Testis (tissue), 3 donors: ENCODE results near the gene ZC3H7B. TPM values are rescaled to one million over a fixed set of nuclear protein-coding genes. Genes with fewer than 3 reads are reported as not detected.
"Not testable (repeated sequence)": the region's sequence is repeated elsewhere in the genome, so short reads cannot be mapped to it uniquely, and the experiment has no call there.

ENCODE experiments used
- DNase-seq: peaks from one replicate; pipeline ENCODE4 v3.0.0-alpha.2; 2019
- H3K27ac ChIP-seq, 2 donors: fragments of 200-600 bp; sonication (generic); one replicate each; pipeline ENCODE4 v1.5.1; 2019
- H3K27me3 ChIP-seq: fragments of 200-600 bp; sonication (generic); one replicate; pipeline ENCODE4 v1.5.1; 2019
- H3K36me3 ChIP-seq: fragments of 200-600 bp; sonication (generic); one replicate; pipeline ENCODE4 v1.5.1; 2017; ENCODE audit warnings: low read depth; ENCODE audit errors: missing control alignments
- H3K4me1 ChIP-seq: fragments of 200-600 bp; sonication (generic); one replicate; pipeline ENCODE4 v1.5.1; 2019
- H3K4me3 ChIP-seq, 2 donors: fragments of 200-600 bp; sonication (generic); one replicate each; pipeline ENCODE4 v1.5.1; 2017 to 2019
- H3K9me3 ChIP-seq: fragments of 200-600 bp; sonication (generic); one replicate; pipeline ENCODE4 v1.5.1; 2017
- POLR2A ChIP-seq: fragments of 450-650 bp; IDR thresholded peaks from one replicate; pipeline ENCODE4 v1.6.1; 2017; ENCODE audit warnings: antibody characterized with exemption, mild to moderate bottlenecking, moderate library complexity
- WGBS, 2 donors: methylation state at CpG; one replicate each; pipeline ENCODE4 v1.1.5; 2018; 5-methylcytosine and 5-hydroxymethylcytosine counted together
- intact Hi-C: fragments of 100-400 bp; cut with DNase I; formaldehyde crosslinking; loops from one replicate; pipeline ENCODE4 v1.15.1; 2023; ENCODE audit warnings: low total_unique reads
- polyA plus RNA-seq: library from polyadenylated mRNA; stranded (reverse); fragments of 350-450 nt; fragmentation: Illumina TruSeq; extraction: RNeasy Lipid Tissue Mini Kit (QIAGEN cat#74804); gene quantifications from one replicate; pipeline ENCODE4 v1.2.3, GENCODE V29; 2014; ENCODE audit warnings: low read depth, low replicate concordance; ENCODE audit not compliant: insufficient read depth
- total RNA-seq, 2 donors: library from RNA; depleted of rRNA; stranded (reverse); fragments of >200 nt; gene quantifications; one replicate each; pipeline ENCODE4 v1.2.3, GENCODE V29; 2016
- TF ChIP-seq, protein P1 (sequence below), 3 experiments: fragments of 450-650 bp in 2 of 3; fragments of 200-600 bp in 1 of 3; sonication (generic) in 1 of 3; IDR thresholded peaks; one replicate each; pipeline ENCODE4 v1.5.1; 2016 to 2019; ENCODE audit warnings: antibody characterized with exemption in 3 of 3, mild to moderate bottlenecking in 2 of 3, moderate library complexity in 1 of 3

ZC3H7B gene
- total and polyA plus RNA-seq, 3 donors from 2014 or later = 38.9 to 63.0 (median 56.4) TPM

GRCh38 chr22:41256254-41257253 lies 44.8 kb upstream of the ZC3H7B start:
- H3K4me1 ChIP-seq = no peaks in the 10 kb centered on the region
- no peaks in the 10 kb centered on the region for H3K9me3 ChIP-seq
- WGBS, 2 donors = 79 to 87% methylated on average over 10 to 20 of the region's 20 CpGs
- no peaks in the 10 kb centered on the region for H3K36me3 ChIP-seq
- no peak overlapping the region for H3K27ac ChIP-seq
- intact Hi-C loops = no loop called here
- DNase-seq = no peak
- H3K4me3 ChIP-seq = no peak overlapping the region
- TF ChIP-seq, protein P1, sequence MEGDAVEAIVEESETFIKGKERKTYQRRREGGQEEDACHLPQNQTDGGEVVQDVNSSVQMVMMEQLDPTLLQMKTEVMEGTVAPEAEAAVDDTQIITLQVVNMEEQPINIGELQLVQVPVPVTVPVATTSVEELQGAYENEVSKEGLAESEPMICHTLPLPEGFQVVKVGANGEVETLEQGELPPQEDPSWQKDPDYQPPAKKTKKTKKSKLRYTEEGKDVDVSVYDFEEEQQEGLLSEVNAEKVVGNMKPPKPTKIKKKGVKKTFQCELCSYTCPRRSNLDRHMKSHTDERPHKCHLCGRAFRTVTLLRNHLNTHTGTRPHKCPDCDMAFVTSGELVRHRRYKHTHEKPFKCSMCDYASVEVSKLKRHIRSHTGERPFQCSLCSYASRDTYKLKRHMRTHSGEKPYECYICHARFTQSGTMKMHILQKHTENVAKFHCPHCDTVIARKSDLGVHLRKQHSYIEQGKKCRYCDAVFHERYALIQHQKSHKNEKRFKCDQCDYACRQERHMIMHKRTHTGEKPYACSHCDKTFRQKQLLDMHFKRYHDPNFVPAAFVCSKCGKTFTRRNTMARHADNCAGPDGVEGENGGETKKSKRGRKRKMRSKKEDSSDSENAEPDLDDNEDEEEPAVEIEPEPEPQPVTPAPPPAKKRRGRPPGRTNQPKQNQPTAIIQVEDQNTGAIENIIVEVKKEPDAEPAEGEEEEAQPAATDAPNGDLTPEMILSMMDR (IDR thresholded peaks at IDR 0.05) = no peak
- TF ChIP-seq POLR2A = no peak
- no peaks in the 10 kb centered on the region for H3K27me3 ChIP-seq

DNA sequence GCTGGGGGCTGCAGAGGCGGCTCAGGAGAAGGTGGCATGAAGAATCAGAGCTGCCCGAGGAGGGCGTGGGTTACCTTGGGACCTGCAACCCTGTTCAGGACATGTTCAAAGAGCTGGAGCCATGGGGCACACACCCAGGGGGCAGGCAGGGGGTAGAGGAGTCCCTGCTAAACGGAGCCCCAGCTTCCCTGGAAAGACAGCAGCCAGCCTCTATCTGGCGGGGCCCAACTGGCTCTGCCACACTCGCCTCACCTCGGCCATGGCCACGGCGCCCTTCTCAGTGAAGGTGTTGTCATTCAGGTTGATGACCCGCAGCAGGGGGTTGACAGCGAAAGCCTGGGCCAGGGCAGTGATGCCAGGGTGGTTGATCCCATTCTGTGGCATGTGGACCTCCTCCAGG lies 43.6 kb upstream of the ZC3H7B start:
- Histone ChIP-seq H3K4me3 (no peak overlapping the region), H3K9me3 (no peaks in the 10 kb centered on the region), H3K36me3 (no peaks in the 10 kb centered on the region), H3K27me3 (no peaks in the 10 kb centered on the region), H3K4me1 (no peaks in the 10 kb centered on the region), H3K27ac (no peak overlapping the region)
- 94 to 97% methylated on average over 3 to 11 of the region's 11 CpGs for WGBS, 2 donors
- DNase-seq = no peak
- intact Hi-C loops = no loop called here
- TF ChIP-seq, protein P1 (IDR thresholded peaks at IDR 0.05) = no peak
- TF ChIP-seq POLR2A = no peak

DNA sequence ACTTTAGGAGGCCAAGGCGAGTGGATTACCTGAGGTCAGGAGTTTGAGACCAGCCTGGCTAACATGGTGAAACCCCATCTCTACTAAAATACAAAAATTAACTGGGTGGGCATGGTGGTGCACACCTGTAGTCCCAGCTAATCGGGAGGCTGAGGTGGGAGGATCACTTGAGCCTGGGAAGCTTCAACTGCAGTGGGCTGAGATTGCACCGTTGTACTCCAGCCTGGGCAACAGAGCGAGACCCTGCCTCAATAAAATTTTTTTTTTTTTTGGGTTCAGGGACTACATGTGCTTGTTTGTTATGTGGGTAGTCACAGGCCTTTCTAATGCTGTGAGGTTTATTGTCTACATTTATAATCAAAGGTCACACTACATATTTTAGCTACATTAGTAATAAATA lies 41.6 kb upstream of the ZC3H7B start:
- 94 to 95% methylated on average over 4 of the region's 4 CpGs for WGBS, 2 donors
- intact Hi-C loops, H3K9me3 ChIP-seq, H3K36me3 ChIP-seq, H3K4me3 ChIP-seq, H3K4me1 ChIP-seq, H3K27me3 ChIP-seq, H3K27ac ChIP-seq, DNase-seq: not testable (repeated sequence)

DNA sequence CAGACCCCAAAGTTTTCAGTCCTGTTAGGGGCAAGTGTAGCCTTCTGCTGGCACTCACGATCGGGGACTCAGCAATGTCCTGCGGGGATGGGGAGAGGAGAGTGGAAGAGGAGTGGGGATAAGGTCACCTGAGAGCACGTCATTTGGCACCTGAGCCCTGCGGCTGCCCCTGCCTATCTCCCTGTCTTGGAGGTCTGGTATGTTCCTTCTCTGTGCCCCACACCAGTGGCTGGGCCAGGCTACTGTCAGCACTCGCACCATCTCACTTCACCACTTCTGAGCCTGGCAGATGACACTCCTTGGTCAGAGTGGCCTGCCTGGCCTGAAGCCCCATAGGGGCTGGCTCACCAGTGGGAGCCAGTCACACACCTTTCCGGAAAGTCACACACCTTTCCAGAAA lies 40.5 kb upstream of the ZC3H7B start:
- TF ChIP-seq POLR2A = no peak
- TF ChIP-seq, protein P1 (IDR thresholded peaks at IDR 0.05) = no peak
- Histone ChIP-seq H3K4me1 (no peaks in the 10 kb centered on the region), H3K27me3 (no peaks in the 10 kb centered on the region), H3K9me3 (no peaks in the 10 kb centered on the region), H3K36me3 (no peaks in the 10 kb centered on the region), H3K27ac (no peak overlapping the region), H3K4me3 (no peak overlapping the region)
- 93 to 96% methylated on average over 6 to 7 of the region's 7 CpGs for WGBS, 2 donors
- intact Hi-C loops = no loop called here
- no peak for DNase-seq

DNA sequence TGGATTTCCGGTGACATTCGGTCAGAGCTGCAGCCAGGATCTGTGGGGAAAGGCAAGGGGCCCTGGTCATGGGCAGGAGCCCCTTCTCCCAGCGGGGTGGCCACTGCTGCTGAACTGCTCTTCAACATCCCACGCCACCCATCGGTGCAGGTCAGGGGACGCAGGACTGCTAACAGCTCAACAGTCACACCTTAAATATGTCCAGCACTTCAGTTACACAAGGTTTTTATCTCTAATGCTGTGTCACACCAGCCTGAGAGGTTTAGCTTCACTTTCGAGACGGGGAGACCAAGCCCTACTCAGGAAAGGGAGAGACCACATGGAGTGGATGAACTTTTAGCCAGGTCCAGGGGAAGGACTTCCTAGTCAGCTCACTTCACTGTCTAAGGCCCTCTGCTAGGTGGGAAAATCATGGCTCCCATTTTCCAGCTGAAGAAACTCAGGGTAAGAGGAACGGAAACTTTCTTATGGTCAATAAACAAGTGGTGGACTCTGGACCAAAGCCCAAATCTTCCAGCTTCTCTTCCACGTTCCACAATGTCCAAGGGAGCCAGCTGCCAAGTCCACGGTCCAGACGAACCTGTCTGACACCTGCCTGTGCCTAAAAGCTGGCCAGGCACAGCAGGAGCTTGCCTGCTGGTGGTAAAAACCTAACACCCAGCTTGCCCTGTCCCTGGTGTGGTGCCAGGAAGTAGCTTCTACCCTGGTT lies 39.6 kb upstream of the ZC3H7B start:
- Histone ChIP-seq H3K9me3 (no peaks in the 10 kb centered on the region), H3K4me1 (no peaks in the 10 kb centered on the region), H3K27ac (no peak overlapping the region), H3K27me3 (no peaks in the 10 kb centered on the region), H3K36me3 (no peaks in the 10 kb centered on the region), H3K4me3 (no peak overlapping the region)
- intact Hi-C loops = no loop called here
- no peak for DNase-seq
- 76 to 80% methylated on average over 6 to 12 of the region's 12 CpGs for WGBS, 2 donors
- TF ChIP-seq, protein P1 (IDR thresholded peaks at IDR 0.05) = no peak
- TF ChIP-seq POLR2A = no peak
